Measurements from ENCODE around the gene CGB8.
A peak's percentile ranks its signal among the peaks of the same experiment; 100 is the strongest.

CGB8 gene

GRCh38 chr19:49004133-49004532, 44.8 kb downstream of the CGB8 start:
- no peak for DNase-seq

GRCh38 chr19:48999481-49000325, 49.2 kb downstream of the CGB8 start:
- DNase-seq, result peak; percentile 47

DNA sequence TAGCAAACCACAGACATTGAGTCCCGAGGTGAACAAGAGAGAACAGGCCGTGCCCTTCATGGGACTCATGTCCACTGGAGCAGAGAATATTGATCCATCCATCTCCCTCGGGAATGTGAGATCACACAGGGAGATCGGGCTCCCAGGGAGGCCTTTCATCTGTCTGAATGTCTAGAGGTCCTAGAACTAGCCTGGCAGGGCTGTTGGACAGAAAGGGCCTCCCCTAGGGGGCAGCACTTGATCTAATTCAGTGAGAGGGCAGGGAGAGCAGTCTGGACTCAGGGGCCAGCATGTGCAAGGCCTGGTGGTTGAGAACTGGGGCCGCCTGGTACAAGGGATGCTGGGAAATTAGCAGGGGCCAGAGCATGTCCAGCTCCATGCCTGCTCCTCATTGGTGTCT, 50.9 kb downstream of the CGB8 start:
- DNase-seq, result peak; percentile 33

Measured in kidney glomerular epithelial cell (primary cell).